ENCODE measurements around the gene ERAP2.

ERAP2 gene

DNA sequence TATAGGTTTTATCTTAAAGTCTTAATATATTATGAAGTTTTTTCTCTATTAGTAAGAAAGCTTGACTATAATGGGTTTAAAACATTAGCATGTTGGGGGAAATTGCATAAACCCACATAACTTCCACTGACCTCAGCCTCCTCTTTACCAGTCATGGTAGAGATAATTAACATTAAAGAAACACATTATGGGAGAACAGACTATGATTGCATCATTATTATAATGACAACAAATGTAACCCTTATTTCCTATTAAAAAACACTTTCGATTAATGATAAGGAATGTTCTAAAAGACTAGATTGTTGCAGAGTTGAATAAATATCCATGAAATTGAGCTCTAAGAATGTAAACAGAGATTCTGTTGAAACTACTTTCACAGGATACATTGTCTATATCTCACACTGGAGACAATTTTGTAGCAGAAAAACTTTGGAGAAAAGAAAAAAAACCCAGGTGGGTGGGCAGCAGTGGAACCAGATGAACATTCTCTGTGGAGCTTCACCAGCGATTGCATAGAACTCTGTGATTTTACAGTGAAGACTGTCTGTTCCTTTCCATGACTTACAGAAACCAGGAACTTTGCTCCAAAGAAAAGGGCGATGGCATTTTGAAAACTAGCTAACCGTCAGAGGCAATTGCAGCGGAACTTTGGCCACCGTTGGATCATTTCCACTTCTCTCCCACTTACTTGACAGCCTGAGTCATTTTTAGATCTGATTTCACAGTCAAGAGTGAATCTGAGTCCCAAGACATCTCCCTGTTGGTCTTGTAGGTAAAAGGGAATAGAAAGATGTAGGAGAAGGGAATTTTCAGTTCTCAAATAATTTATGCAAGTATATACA, 21.0 kb upstream of the ERAP2 start:
- TF ChIP-seq ZNF274 (IDR thresholded peaks at IDR 0.05; ENCODE audit: low read depth, low read length) = no peak
- H3K4me3 ChIP-seq (ENCODE audit: low read length) = no peak overlapping the region

DNA sequence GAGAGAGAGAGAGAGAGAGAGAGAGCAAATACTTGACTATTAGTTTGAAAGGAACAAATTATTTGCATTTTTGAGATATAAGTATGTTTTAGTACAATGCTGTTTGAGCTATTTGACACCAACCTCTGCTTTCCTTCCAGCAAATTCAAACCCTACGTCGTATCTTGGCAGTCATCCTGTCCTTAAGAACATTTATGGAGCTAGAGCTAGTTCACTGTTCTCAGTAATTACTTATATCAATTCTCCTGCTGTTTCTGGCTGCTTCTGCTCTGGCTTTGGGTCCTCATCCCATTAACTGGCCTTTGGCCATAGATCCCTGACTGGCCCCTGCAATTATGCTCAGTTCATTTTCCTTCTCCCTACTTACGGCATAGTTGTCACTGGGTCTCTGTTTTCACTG, 19.9 kb upstream of the ERAP2 start:
- no peak overlapping the region for H3K4me3 ChIP-seq (ENCODE audit: low read length)
- TF ChIP-seq ZNF274 (IDR thresholded peaks at IDR 0.05; ENCODE audit: low read depth, low read length) = no peak

DNA sequence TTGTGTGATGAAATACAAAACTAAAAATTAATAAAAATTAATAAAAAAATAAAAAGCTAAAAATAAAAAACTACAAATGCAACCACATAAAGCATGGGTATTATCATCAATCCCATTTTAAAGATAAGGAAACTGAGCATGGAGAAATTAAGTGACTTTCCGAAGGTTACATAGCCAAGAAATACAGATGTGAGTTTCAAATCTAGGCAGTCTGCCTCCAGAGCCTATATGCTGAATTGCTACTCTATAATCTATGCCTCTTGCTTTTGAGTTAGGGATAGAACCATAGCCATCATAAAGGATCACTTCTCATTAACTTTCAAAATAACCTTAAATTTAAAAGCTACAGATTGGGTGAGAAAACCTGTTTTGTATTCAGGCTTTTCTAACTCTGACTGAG, 18.8 kb upstream of the ERAP2 start:
- no peak for TF ChIP-seq ZNF274 (IDR thresholded peaks at IDR 0.05; ENCODE audit: low read depth, low read length)
- H3K4me3 ChIP-seq (ENCODE audit: low read length) = no peak overlapping the region

DNA sequence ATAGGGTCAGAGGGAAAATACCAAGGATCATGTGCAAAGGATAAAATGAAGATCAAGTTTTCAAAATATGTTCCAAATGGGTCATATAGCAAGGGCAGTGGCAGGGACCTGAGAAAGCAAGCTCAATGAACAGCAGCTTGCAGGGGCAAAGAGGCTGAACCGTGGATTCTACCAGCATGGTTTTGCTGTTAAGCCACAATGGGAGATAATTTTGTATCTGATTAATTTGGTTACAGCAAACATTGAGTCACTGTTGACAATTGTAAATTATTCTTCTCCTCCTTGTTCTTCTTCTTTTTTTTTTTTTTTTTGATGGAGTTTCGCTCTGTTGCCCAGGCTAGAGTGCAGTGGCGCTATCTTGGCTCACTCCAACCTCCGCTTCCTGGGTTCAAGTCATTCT, 18.4 kb upstream of the ERAP2 start:
- no peak overlapping the region for H3K4me3 ChIP-seq (ENCODE audit: low read length)
- no peak for TF ChIP-seq ZNF274 (IDR thresholded peaks at IDR 0.05; ENCODE audit: low read depth, low read length)

DNA sequence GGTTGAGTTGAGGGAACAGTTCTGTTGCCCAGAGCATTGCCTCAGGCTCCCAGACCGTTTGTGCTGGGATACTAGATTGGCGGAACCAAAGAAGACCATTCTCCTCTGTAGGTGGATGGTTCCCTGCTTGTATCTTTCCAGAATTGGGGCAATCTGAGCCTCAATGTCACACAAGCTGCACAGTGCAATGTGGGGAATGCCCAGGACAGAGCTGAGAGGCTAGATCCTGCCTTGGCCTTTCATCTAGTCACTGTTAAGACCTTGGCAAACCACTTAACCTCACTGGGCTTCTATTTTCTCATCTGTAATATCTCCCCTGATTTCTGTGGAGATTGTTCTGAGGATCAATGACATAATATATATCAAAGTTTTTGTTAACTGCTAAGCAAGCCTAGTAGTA, 16.9 kb upstream of the ERAP2 start:
- no peak for TF ChIP-seq ZNF274 (IDR thresholded peaks at IDR 0.05; ENCODE audit: low read depth, low read length)
- no peak overlapping the region for H3K4me3 ChIP-seq (ENCODE audit: low read length)

DNA sequence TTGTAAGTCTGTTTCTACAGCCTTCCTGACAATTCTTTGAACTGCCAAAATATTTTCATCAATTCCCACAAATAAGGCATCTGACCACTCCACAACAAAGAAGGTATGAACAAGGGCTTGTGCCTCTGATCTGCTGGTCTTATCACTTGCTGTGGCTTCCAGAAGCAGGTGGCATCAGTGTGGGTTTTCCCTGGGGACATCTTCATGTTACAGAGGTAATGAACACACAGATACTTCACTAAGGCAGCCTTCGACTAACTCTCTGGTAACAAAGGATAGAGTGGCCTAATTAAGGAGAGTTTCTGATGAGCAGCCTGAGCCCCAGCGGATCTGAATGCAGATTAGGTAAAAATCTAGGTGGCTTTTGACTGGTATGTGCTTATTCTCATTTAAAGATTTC, 15.2 kb upstream of the ERAP2 start:
- no peak for TF ChIP-seq ZNF274 (IDR thresholded peaks at IDR 0.05; ENCODE audit: low read depth, low read length)
- H3K4me3 ChIP-seq (ENCODE audit: low read length) = no peak overlapping the region

DNA sequence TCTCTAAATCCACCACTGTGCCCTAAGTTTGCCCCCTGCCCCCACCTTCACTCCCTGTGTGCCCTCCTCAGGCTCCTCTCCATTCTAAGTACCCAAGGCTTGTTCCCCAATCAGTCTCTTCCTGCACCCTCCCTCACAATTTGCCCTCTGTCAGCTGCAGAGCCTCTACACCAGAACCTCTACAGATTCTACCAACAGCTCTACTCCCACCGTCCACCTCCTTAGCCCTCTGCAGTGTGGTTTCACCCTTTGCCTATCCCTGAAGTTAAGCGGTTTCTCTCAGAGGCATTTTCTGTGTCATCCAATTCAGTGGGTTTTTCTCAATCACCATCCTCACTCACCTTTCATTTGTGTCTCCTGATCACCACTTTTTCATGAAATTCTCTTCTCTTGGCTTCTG, 13.2 kb upstream of the ERAP2 start:
- no peak overlapping the region for H3K4me3 ChIP-seq (ENCODE audit: low read length)
- no peak for TF ChIP-seq ZNF274 (IDR thresholded peaks at IDR 0.05; ENCODE audit: low read depth, low read length)

DNA sequence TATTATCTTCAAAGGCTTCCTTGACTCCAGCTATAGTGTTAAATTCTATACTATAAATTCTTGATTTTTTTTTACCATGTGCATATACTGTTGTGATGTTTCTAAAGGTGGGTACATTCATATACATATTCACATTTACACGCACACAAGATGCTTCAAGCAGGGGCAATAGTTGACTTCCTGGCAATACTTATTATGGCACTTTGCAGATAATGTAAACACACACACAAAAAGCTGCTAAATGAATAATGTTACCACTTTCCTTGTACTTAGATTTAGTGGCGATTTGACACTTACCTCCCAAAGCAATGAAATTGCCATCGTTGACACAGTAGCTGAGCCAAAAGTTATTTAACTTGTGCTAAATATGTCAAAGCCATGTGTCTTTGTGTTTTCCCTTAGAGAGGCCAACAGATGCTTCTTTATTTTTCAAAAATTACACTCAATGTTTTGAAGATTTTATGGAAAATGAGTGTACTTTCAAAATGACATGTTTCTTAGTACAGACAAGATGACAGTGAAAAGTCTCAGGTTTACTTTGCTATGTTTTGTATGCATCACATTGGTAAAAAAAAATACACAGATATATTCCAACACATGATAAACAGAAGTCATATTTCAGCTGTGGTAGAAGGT, 12.2 kb upstream of the ERAP2 start:
- no peak for TF ChIP-seq ZNF274 (IDR thresholded peaks at IDR 0.05; ENCODE audit: low read depth, low read length)
- H3K4me3 ChIP-seq (ENCODE audit: low read length) = no peak overlapping the region

DNA sequence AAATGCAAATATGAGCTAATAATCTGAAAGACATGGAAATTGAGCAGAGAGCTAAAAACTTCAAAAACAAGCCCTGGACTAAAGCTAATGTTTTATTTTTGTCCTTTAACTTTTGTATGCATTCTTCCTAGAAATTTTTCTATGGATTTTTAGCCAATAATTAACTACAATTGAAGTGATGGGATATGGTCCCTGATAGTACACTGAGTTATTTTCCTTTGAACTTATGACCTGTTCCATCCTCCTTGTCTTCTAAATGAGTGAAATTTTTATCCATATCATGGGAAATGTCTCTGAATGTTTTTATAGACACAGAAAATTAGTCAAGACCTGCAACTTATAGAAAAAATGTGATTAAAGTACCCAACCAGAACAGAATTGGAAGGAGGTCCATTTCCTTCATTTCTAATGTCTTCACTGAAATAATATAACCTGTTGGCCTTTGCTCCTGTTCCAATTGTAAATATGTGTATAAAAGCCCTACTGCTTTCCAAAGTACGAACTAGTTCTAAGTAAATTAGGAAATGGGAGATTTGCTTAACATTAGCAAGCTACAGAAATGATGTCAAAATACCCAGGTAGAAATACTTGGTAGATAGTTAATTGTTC, 11.3 kb upstream of the ERAP2 start:
- no peak overlapping the region for H3K4me3 ChIP-seq (ENCODE audit: low read length)
- TF ChIP-seq ZNF274 (IDR thresholded peaks at IDR 0.05; ENCODE audit: low read depth, low read length) = no peak

DNA sequence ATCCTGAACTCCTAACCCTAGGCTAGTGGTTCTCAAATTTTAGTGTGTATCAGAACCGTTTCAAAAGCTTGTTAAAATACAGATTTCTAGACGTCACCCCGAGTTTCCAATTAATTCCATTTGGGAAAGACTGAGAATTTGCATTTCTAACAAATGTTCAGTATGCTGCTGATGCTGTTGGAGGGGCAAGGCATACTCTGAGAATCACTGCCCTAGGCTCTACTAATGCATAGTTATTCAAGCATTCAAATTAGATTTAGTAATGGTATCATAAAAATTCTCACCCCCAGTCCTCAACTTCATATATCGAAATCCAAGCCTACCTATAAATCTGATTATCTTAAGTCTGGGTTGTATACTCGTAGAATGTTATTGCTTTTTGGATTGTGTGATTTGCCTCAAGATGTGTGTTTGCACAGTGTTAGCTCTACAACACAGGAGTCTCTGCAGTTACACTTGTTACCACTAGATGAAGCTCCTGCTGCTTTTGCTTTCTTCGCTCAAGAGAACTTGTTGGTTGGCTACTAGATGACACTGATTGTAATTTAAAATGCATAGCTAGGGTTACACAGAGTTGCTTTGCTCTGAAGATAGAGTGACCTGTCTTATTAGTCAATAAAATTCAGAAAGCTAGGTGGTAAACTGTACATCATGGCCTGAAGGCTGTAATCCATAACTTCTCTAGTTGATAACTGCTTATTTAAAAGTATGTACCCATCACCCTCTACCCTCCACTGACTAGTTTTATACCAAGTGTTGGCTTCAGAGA, 7.5 kb upstream of the ERAP2 start:
- TF ChIP-seq ZNF274 (IDR thresholded peaks at IDR 0.05; ENCODE audit: low read depth, low read length) = no peak
- H3K4me3 ChIP-seq (ENCODE audit: low read length) = no peak overlapping the region

DNA sequence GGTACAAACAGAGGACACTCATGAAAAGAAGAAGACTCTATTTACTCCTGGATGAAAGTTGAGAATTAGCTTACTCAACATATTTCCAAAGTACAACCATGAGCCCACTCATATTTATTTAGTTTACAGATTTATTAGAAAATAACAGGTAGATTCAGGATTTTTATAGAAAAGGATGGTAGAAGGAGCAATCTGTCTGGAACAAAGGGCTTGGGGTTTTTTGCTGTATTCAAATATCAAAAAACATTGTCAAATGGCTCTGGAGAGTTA, 7.0 kb upstream of the ERAP2 start:
- H3K4me3 ChIP-seq (ENCODE audit: low read length) = no peak overlapping the region

DNA sequence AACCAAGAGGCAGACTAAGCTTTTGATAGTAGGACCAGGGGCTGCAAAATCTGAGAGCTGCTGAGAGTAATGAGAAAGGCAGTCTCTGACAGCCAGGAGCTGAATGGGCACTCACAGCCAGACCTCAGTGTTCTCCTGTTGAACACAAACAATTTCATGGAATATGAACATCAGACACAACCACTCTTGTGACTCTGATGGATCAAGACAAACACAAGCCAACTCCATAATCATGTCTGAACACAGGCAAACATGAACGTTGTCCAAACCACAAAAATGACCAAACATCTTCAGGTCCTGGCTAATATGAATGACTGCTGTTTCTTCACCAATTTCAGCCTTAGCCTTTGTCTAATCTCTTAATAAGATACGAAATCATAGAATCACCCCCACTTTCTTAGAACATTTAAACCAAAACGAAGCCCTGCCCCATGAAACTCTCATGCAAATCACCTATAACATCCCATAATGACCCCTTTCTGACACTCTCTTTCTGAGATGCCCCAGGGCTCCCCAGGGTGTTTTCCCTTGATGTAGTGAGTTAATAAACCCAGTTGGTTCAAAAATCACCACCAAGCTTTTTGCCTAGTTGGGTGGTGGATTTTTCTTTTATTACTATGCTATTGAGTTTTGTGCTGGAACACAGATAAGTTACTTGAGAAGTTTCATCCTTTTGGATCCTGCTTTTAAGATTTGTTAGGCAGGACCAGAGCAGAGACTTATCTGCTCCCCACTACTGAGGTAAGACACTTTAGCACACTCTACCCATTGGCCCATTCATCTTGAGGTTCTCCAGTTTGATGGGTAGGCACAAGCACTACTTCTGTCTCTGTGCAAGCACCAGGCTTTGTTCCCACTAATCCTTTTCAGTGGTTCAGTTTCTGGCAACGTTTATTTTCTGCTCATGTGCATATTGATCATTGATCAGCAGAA, 5.9 kb upstream of the ERAP2 start:
- peak overlapping the region; percentile 59; the same call in 1 of the 2 replicates for H3K4me3 ChIP-seq (ENCODE audit: low read length)
- no peak for TF ChIP-seq ZNF274 (IDR thresholded peaks at IDR 0.05; ENCODE audit: low read depth, low read length)

More for the DNA sequence above, 7.0 kb upstream of the ERAP2 start:
- TF ChIP-seq ZNF274 (IDR thresholded peaks at IDR 0.05; ENCODE audit: low read depth, low read length) = no peak

DNA sequence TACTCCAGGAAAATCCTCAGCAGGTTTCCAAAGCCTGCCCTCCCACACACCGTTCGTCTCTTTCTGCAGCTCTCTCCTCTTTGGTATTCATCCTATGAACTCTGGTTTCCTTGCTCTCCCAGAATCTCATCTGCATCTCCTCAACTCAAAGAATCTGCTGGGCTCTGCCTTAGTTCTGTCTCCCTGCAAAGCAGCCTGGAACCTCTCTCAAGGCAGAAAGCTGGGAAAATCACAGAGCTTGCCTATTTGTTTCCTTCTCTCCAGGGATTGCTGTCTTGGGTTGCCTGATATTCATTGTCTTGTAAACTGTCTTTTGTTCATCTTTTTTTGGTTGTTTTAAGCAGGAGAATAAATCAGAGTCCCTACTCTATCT, 5.3 kb upstream of the ERAP2 start:
- TF ChIP-seq ZNF274 (IDR thresholded peaks at IDR 0.05; ENCODE audit: low read depth, low read length) = no peak
- H3K4me3 ChIP-seq (ENCODE audit: low read length) = peak overlapping the region; percentile 59; the same call in 1 of the 2 replicates

DNA sequence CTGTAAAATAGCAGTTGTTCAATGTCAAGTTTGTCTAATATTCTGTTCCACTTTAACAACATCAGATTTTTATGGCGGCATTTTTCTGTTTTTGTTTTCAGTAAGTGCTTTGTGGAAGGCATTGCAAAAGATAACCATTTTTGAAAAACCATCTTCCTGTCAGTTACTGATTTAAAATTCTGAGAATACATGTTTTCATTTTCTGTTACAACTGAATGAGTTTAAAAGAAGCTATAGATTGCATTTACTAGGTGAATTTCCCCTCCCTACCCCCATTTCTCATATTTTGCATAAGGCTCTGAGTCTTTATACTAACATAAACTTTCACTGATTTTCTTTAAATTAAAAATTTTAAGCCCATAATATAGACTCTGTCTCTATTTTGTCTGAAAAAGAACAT, 4.6 kb upstream of the ERAP2 start:
- no peak overlapping the region for H3K4me3 ChIP-seq (ENCODE audit: low read length)
- TF ChIP-seq ZNF274 (IDR thresholded peaks at IDR 0.05; ENCODE audit: low read depth, low read length) = no peak

All from GM08714 (cell line).